SK-N-SH treated with all-trans-retinoic acid at 6 μM for 48 hours (cell line): ENCODE data around the gene TRIM66.

Source experiments
- ATAC-seq: fragments of 200-7000 bp; cut with Tn5 transposase; 3 replicates; pipeline ENCODE4 v1.9.1; 2020; ENCODE audit warnings: mild to moderate bottlenecking, moderate library complexity
- ARNTL ChIP-seq: fragments of 450-650 bp; formaldehyde crosslinking; IDR thresholded peaks from 2 replicates; pipeline ENCODE4 v1.5.0; 2020; ENCODE audit warnings: low read depth, mild to moderate bottlenecking, moderate library complexity, borderline replicate concordance
- CSDC2 ChIP-seq: fragments of 250-450 bp; sonication (Bioruptor Pico); IDR thresholded peaks from 2 replicates; pipeline ENCODE4 v1.5.0; 2020; ENCODE audit warnings: mild to moderate bottlenecking, moderate library complexity
- GLIS3 ChIP-seq: fragments of 250-450 bp; sonication (Bioruptor Pico); IDR thresholded peaks from 2 replicates; pipeline ENCODE4 v1.5.0; 2020; ENCODE audit warnings: mild to moderate bottlenecking, moderate library complexity
- ISL1 ChIP-seq: fragments of 250-450 bp; sonication (Bioruptor Pico); IDR thresholded peaks from 2 replicates; pipeline ENCODE4 v2.1.2; 2022; ENCODE audit warnings: mild to moderate bottlenecking, moderate library complexity
- OSR1 ChIP-seq: fragments of 250-450 bp; sonication (Bioruptor Pico); IDR thresholded peaks from 2 replicates; pipeline ENCODE4 v1.8.0; 2022; ENCODE audit warnings: moderate library complexity, mild to moderate bottlenecking, inconsistent platforms
- PPARA ChIP-seq: fragments of 250-450 bp; sonication (Bioruptor Pico); IDR thresholded peaks from 2 replicates; pipeline ENCODE4 v1.5.0; 2020; ENCODE audit warnings: mild to moderate bottlenecking, borderline replicate concordance
- RARB ChIP-seq: fragments of 250-450 bp; sonication (Bioruptor Pico); IDR thresholded peaks from 2 replicates; pipeline ENCODE4 v1.8.0; 2021; ENCODE audit warnings: mild to moderate bottlenecking, moderate library complexity
- SNAI2 ChIP-seq: fragments of 250-450 bp; sonication (Bioruptor Pico); IDR thresholded peaks from 2 replicates; pipeline ENCODE4 v1.5.0; 2020; ENCODE audit warnings: mild to moderate bottlenecking, moderate library complexity
- TCF4 ChIP-seq: fragments of 250-450 bp; sonication (Bioruptor Pico); IDR thresholded peaks from 2 replicates; pipeline ENCODE4 v1.8.0; 2021; ENCODE audit warnings: mild to moderate bottlenecking, moderate library complexity, borderline replicate concordance
- TOX ChIP-seq: fragments of 250-450 bp; sonication (Bioruptor Pico); IDR thresholded peaks from 2 replicates; pipeline ENCODE4 v1.8.0; 2021; ENCODE audit warnings: mild to moderate bottlenecking, moderate library complexity, borderline replicate concordance
- ZC3H10 ChIP-seq: fragments of 250-450 bp; sonication (Bioruptor Pico); IDR thresholded peaks from 2 replicates; pipeline ENCODE4 v1.5.1; 2021; ENCODE audit warnings: mild to moderate bottlenecking, moderate library complexity
- ZFP3 ChIP-seq: fragments of 250-450 bp; sonication (Bioruptor Pico); IDR thresholded peaks from 2 replicates; pipeline ENCODE4 v1.5.0; 2020; ENCODE audit warnings: mild to moderate bottlenecking, moderate library complexity
- ZFP30 ChIP-seq: fragments of 450-650 bp; formaldehyde crosslinking; IDR thresholded peaks from 2 replicates; pipeline ENCODE4 v1.5.0; 2022; ENCODE audit warnings: mild to moderate bottlenecking, moderate library complexity
- ZNF565 ChIP-seq: fragments of 450-650 bp; formaldehyde crosslinking; conservative IDR thresholded peaks from 2 replicates; pipeline ENCODE4 v1.5.0; 2020; ENCODE audit warnings: low read depth, mild to moderate bottlenecking, moderate library complexity
- ZNF70 ChIP-seq: fragments of 450-650 bp; formaldehyde crosslinking; IDR thresholded peaks from 2 replicates; pipeline ENCODE4 v1.5.0; 2020; ENCODE audit warnings: mild to moderate bottlenecking, moderate library complexity
- ZNF8 ChIP-seq: fragments of 450-650 bp; formaldehyde crosslinking; IDR thresholded peaks from 2 replicates; pipeline ENCODE4 v1.5.0; 2020; ENCODE audit warnings: mild to moderate bottlenecking, moderate library complexity
- TF ChIP-seq, protein P1 (sequence below): fragments of 250-450 bp; sonication (Bioruptor Pico); IDR thresholded peaks from 2 replicates; pipeline ENCODE4 v1.5.0; 2020; ENCODE audit warnings: mild to moderate bottlenecking, moderate library complexity
- TF ChIP-seq, protein P2 (sequence below): fragments of 250-450 bp; sonication (Bioruptor Pico); IDR thresholded peaks from 2 replicates; pipeline ENCODE4 v1.5.1; 2021; ENCODE audit warnings: mild to moderate bottlenecking, moderate library complexity
- TF ChIP-seq, protein P3 (sequence below): fragments of 250-450 bp; sonication (Bioruptor Pico); IDR thresholded peaks from 2 replicates; pipeline ENCODE4 v1.5.1; 2020; ENCODE audit warnings: low read depth, mild to moderate bottlenecking, moderate library complexity
- TF ChIP-seq, protein P4 (sequence below): fragments of 250-450 bp; sonication (Bioruptor Pico); IDR thresholded peaks from 2 replicates; pipeline ENCODE4 v1.8.0; 2020; ENCODE audit warnings: mild to moderate bottlenecking, moderate library complexity, borderline replicate concordance
- TF ChIP-seq, protein P5 (sequence below): fragments of 250-450 bp; sonication (Bioruptor Pico); IDR thresholded peaks from 2 replicates; pipeline ENCODE4 v1.8.0; 2021; ENCODE audit warnings: low read depth, mild to moderate bottlenecking, moderate library complexity, borderline replicate concordance

TRIM66 gene

DNA sequence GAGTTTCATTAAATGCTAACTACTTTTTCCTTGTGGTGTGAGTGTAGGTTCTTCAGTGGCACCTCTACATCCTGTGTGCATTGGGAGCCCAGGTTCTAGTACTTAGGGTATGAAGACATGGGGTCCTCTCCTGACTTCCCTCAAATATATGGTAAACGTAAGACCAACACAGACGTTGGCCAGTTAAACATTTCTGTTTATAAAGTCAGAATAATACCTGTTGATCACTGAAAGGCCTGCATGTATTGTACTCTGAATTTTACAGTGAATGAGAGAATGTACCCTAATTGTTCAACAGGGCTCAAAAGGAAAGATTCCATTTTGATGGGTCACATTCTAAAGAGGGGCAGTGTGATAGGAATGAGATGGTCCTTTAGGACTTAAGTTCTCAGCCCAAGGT lies 3.4 kb upstream of the TRIM66 start:
- ATAC-seq, result no peak
- TF ChIP-seq SNAI2, result no peak
- TF ChIP-seq TOX, result no peak
- TF ChIP-seq PPARA (CRISPR knock-in tag), result no peak
- TF ChIP-seq, protein P1, sequence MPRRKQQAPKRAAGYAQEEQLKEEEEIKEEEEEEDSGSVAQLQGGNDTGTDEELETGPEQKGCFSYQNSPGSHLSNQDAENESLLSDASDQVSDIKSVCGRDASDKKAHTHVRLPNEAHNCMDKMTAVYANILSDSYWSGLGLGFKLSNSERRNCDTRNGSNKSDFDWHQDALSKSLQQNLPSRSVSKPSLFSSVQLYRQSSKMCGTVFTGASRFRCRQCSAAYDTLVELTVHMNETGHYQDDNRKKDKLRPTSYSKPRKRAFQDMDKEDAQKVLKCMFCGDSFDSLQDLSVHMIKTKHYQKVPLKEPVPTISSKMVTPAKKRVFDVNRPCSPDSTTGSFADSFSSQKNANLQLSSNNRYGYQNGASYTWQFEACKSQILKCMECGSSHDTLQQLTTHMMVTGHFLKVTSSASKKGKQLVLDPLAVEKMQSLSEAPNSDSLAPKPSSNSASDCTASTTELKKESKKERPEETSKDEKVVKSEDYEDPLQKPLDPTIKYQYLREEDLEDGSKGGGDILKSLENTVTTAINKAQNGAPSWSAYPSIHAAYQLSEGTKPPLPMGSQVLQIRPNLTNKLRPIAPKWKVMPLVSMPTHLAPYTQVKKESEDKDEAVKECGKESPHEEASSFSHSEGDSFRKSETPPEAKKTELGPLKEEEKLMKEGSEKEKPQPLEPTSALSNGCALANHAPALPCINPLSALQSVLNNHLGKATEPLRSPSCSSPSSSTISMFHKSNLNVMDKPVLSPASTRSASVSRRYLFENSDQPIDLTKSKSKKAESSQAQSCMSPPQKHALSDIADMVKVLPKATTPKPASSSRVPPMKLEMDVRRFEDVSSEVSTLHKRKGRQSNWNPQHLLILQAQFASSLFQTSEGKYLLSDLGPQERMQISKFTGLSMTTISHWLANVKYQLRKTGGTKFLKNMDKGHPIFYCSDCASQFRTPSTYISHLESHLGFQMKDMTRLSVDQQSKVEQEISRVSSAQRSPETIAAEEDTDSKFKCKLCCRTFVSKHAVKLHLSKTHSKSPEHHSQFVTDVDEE (CRISPR knock-in tag), result no peak
- TF ChIP-seq ZFP30, result no peak
- no peak for TF ChIP-seq ISL1
- no peak for TF ChIP-seq ZNF565 (CRISPR knock-in tag)
- no peak for TF ChIP-seq RARB (CRISPR knock-in tag)
- TF ChIP-seq OSR1 (CRISPR knock-in tag), result no peak
- no peak for TF ChIP-seq GLIS3
- no peak for TF ChIP-seq TCF4 (CRISPR knock-in tag)
- TF ChIP-seq, protein P2, sequence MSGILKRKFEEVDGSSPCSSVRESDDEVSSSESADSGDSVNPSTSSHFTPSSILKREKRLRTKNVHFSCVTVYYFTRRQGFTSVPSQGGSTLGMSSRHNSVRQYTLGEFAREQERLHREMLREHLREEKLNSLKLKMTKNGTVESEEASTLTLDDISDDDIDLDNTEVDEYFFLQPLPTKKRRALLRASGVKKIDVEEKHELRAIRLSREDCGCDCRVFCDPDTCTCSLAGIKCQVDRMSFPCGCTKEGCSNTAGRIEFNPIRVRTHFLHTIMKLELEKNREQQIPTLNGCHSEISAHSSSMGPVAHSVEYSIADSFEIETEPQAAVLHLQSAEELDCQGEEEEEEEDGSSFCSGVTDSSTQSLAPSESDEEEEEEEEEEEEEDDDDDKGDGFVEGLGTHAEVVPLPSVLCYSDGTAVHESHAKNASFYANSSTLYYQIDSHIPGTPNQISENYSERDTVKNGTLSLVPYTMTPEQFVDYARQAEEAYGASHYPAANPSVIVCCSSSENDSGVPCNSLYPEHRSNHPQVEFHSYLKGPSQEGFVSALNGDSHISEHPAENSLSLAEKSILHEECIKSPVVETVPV (CRISPR knock-in tag), result no peak
- TF ChIP-seq CSDC2 (CRISPR knock-in tag), result no peak
- TF ChIP-seq ZC3H10 (CRISPR knock-in tag), result no peak
- no peak for TF ChIP-seq ARNTL (CRISPR knock-in tag)
- TF ChIP-seq ZFP3, result no peak
- no peak for TF ChIP-seq ZNF70 (CRISPR knock-in tag)
- TF ChIP-seq, protein P3, sequence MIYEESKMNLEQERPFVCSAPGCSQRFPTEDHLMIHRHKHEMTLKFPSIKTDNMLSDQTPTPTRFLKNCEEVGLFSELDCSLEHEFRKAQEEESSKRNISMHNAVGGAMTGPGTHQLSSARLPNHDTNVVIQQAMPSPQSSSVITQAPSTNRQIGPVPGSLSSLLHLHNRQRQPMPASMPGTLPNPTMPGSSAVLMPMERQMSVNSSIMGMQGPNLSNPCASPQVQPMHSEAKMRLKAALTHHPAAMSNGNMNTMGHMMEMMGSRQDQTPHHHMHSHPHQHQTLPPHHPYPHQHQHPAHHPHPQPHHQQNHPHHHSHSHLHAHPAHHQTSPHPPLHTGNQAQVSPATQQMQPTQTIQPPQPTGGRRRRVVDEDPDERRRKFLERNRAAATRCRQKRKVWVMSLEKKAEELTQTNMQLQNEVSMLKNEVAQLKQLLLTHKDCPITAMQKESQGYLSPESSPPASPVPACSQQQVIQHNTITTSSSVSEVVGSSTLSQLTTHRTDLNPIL, result no peak

DNA sequence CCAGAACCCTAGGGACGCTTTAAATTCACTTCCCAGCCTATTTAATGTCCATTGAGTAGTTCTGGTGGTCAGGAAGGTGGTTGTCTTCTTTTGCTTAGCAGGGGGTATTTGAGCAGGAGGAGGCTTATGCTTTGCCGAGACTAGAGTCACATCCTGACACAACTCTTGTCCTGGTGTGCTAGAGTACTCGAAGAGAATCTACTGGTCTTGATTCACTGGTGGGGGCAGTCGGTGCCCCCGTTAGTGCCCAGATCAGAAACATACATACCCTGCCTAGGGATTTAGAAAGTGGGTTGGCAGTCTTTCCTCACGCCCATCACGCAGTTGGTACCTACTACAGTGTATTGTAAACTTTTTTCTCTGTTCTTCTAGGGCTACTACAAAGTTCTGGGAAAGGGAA lies 2.8 kb upstream of the TRIM66 start:
- TF ChIP-seq, protein P4, sequence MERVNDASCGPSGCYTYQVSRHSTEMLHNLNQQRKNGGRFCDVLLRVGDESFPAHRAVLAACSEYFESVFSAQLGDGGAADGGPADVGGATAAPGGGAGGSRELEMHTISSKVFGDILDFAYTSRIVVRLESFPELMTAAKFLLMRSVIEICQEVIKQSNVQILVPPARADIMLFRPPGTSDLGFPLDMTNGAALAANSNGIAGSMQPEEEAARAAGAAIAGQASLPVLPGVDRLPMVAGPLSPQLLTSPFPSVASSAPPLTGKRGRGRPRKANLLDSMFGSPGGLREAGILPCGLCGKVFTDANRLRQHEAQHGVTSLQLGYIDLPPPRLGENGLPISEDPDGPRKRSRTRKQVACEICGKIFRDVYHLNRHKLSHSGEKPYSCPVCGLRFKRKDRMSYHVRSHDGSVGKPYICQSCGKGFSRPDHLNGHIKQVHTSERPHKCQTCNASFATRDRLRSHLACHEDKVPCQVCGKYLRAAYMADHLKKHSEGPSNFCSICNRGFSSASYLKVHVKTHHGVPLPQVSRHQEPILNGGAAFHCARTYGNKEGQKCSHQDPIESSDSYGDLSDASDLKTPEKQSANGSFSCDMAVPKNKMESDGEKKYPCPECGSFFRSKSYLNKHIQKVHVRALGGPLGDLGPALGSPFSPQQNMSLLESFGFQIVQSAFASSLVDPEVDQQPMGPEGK (CRISPR knock-in tag), result no peak
- no peak for ATAC-seq

DNA sequence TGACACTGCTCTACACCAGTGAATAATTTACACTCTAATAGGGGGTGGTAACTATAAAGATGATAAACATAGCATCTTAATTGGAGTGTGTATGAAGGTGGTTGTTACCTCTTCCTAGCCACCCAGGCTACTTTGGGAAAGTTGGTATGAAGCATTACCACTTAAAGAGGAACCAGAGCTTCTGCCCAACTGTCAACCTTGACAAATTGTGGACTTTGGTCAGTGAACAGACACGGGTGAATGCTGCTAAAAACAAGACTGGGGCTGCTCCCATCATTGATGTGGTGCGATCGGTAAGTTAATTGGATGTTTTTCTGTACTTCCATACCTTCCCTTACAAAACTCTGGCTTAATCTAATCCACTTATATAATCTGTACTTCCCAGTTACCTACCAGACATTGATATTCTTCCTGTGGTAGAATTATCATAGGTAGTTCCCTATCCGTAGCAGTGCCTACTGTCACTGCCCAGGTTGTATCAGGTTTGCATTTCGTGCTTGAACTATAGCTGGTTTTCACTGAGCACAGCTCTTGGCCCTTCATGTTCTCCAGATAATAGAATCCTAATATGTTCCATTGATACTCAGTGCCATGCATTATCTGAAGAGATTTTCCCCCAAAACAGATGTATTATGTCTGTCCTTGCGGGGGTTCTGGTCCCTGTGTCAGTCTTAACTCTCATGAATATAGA lies 2.3 kb upstream of the TRIM66 start:
- no peak for ATAC-seq
- TF ChIP-seq, protein P1 (CRISPR knock-in tag), result no peak
- TF ChIP-seq, protein P5, sequence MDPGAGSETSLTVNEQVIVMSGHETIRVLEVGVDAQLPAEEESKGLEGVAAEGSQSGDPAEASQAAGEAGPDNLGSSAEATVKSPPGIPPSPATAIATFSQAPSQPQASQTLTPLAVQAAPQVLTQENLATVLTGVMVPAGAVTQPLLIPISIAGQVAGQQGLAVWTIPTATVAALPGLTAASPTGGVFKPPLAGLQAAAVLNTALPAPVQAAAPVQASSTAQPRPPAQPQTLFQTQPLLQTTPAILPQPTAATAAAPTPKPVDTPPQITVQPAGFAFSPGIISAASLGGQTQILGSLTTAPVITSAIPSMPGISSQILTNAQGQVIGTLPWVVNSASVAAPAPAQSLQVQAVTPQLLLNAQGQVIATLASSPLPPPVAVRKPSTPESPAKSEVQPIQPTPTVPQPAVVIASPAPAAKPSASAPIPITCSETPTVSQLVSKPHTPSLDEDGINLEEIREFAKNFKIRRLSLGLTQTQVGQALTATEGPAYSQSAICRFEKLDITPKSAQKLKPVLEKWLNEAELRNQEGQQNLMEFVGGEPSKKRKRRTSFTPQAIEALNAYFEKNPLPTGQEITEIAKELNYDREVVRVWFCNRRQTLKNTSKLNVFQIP (CRISPR knock-in tag), result no peak
- TF ChIP-seq ZFP3 (no peak), ZFP30 (no peak), OSR1 (CRISPR knock-in tag) (no peak), ZNF8 (CRISPR knock-in tag) (no peak), CSDC2 (CRISPR knock-in tag) (no peak), GLIS3 (no peak), ZC3H10 (CRISPR knock-in tag) (no peak), ARNTL (CRISPR knock-in tag) (no peak)
- TF ChIP-seq, protein P2 (CRISPR knock-in tag), result no peak
- TF ChIP-seq, all 23 proteins: peak for 0
